ENCODE data around the gene TTC27. TPM values are rescaled to one million over a fixed set of nuclear protein-coding genes. Genes with fewer than 3 reads are reported as not detected.

Gene TTC27
- total RNA-seq, 2 experiments from 2014 or later = 25.3 to 27.7 TPM

DNA sequence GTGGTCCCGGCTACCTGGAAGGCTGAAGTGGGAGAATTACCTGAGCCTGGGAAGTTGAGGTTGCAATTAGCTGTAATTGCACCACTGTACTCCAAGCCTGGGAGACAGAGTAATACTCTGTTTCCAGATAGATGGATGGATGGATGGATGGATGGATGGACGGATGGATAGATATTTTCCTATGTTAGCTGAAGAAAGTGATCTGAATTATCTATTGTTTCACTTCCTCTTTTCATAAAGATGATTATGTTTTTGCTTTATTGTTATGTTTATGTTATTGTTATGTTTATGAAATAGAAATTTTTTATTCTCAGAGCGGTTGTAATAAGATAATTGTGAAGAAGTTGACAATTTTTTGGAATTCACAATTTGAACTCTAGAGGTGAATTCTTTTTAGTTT is 33.3 kb upstream of the TTC27 start:
- ChIA-PET CTCF (ENCODE audit: unreplicated experiment) (no interaction called here), POLR2A (interaction anchor here (0.6 kb wide), 1 partner anchor 558 kb away, joined by 4 read pairs; no protein-coding TSS in a partner anchor)
- TF ChIP-seq EZH2phosphoT487 (IDR thresholded peaks at IDR 0.05; ENCODE audit: borderline replicate concordance, low read depth, low read length) = no peak
- TF ChIP-seq, protein P1, sequence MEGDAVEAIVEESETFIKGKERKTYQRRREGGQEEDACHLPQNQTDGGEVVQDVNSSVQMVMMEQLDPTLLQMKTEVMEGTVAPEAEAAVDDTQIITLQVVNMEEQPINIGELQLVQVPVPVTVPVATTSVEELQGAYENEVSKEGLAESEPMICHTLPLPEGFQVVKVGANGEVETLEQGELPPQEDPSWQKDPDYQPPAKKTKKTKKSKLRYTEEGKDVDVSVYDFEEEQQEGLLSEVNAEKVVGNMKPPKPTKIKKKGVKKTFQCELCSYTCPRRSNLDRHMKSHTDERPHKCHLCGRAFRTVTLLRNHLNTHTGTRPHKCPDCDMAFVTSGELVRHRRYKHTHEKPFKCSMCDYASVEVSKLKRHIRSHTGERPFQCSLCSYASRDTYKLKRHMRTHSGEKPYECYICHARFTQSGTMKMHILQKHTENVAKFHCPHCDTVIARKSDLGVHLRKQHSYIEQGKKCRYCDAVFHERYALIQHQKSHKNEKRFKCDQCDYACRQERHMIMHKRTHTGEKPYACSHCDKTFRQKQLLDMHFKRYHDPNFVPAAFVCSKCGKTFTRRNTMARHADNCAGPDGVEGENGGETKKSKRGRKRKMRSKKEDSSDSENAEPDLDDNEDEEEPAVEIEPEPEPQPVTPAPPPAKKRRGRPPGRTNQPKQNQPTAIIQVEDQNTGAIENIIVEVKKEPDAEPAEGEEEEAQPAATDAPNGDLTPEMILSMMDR (conservative IDR thresholded peaks at IDR 0.05; ENCODE audit: low read length) = no peak
- no peak overlapping the region for H2AFZ ChIP-seq (ENCODE audit: low read length)
- H3K27ac ChIP-seq (ENCODE audit: low read depth, low read length, poor library complexity, severe bottlenecking) = no peak overlapping the region
- DNase-seq (ENCODE audit: low spot score) = no peak
- H3K4me3 ChIP-seq (ENCODE audit: low read depth, low read length, poor library complexity, severe bottlenecking) = no peak overlapping the region
- BruUV-seq (replicated peaks) = no TSS peak
- no peaks in the 10 kb centered on the region for H4K20me1 ChIP-seq (ENCODE audit: insufficient read depth, low read length)
- peaks cover 15% of the 10 kb centered on the region for H3K4me1 ChIP-seq (ENCODE audit: insufficient read depth, low read length, poor library complexity, severe bottlenecking)
- H3K36me3 ChIP-seq (ENCODE audit: insufficient read depth, low read length) = peaks cover 58% of the 10 kb centered on the region
- no peaks in the 10 kb centered on the region for H3K9me3 ChIP-seq (ENCODE audit: low read length)
- intact Hi-C loops (cut with micrococcal nuclease; ENCODE audit: unreplicated experiment) = no loop called here
- no peak overlapping the region for H3K4me2 ChIP-seq (ENCODE audit: low read length)
- no peaks in the 10 kb centered on the region for H3K9me2 ChIP-seq (ENCODE audit: insufficient read depth, low read length)
- no peaks in the 10 kb centered on the region for H3K79me2 ChIP-seq (ENCODE audit: insufficient read depth, low read depth, low read length)

DNA sequence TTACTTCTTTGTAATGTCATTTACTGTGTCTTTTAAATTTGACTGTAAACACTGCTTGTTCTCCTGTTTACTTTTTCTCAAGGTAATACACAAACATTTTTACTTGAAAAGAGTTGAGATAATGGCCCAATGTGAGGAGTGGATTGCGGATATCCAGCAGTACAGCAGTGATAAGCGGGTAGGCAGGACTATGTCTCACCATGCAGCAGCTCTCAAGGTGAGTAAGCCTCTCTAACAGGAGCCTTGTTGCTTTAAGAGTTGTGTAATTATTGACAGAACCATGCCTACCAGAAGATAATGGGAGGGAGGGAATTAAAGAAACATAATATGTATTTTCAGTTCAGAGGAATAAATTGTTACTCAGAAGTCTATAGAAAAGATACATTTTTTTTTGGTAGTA is 16.5 kb upstream of the TTC27 start:
- no peaks in the 10 kb centered on the region for H3K9me3 ChIP-seq (ENCODE audit: low read length)
- TF ChIP-seq, protein P1 (conservative IDR thresholded peaks at IDR 0.05; ENCODE audit: low read length) = no peak
- no peak for TF ChIP-seq EZH2phosphoT487 (IDR thresholded peaks at IDR 0.05; ENCODE audit: borderline replicate concordance, low read depth, low read length)
- H3K27ac ChIP-seq (ENCODE audit: low read depth, low read length, poor library complexity, severe bottlenecking) = no peak overlapping the region
- no peaks in the 10 kb centered on the region for H3K79me2 ChIP-seq (ENCODE audit: insufficient read depth, low read depth, low read length)
- intact Hi-C loops (cut with micrococcal nuclease; ENCODE audit: unreplicated experiment) = no loop called here
- H4K20me1 ChIP-seq (ENCODE audit: insufficient read depth, low read length) = no peaks in the 10 kb centered on the region
- H2AFZ ChIP-seq (ENCODE audit: low read length) = no peak overlapping the region
- CTCF ChIA-PET (ENCODE audit: unreplicated experiment) = no interaction called here
- peaks cover 87% of the 10 kb centered on the region for H3K36me3 ChIP-seq (ENCODE audit: insufficient read depth, low read length)
- POLR2A ChIA-PET = no interaction called here
- H3K9me2 ChIP-seq (ENCODE audit: insufficient read depth, low read length) = no peaks in the 10 kb centered on the region
- BruUV-seq (replicated peaks) = no TSS peak
- H3K4me2 ChIP-seq (ENCODE audit: low read length) = no peak overlapping the region
- no peak for DNase-seq (ENCODE audit: low spot score)
- no peak overlapping the region for H3K4me3 ChIP-seq (ENCODE audit: low read depth, low read length, poor library complexity, severe bottlenecking)
- H3K4me1 ChIP-seq (ENCODE audit: insufficient read depth, low read length, poor library complexity, severe bottlenecking) = no peaks in the 10 kb centered on the region

DNA sequence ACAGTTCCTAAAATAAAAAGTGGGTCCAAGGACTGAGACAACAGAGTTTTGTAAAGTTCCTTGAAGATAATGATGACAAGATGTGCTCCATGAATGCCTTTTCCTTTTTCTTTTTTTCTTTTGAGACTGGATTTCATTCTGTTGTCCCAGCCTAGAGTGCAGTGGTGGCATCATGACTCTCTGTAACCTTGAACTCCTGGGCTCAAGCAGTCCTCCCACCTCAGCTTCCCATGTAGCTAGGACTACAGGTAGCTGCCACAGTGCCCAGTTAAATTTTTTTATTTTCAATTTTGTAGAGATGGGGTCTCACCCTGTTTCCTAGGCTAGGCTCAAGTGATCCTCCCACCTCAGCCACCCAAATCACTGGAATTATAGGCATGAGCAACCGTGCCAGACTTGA is 16.1 kb upstream of the TTC27 start:
- Histone ChIP-seq H3K27ac (ENCODE audit: low read depth, low read length, poor library complexity, severe bottlenecking) (no peak overlapping the region), H3K4me1 (ENCODE audit: insufficient read depth, low read length, poor library complexity, severe bottlenecking) (no peaks in the 10 kb centered on the region), H3K79me2 (ENCODE audit: insufficient read depth, low read depth, low read length) (no peaks in the 10 kb centered on the region), H3K9me3 (ENCODE audit: low read length) (no peaks in the 10 kb centered on the region), H3K4me2 (ENCODE audit: low read length) (no peak overlapping the region), H3K9me2 (ENCODE audit: insufficient read depth, low read length) (no peaks in the 10 kb centered on the region), H4K20me1 (ENCODE audit: insufficient read depth, low read length) (no peaks in the 10 kb centered on the region), H2AFZ (ENCODE audit: low read length) (no peak overlapping the region), H3K4me3 (ENCODE audit: low read depth, low read length, poor library complexity, severe bottlenecking) (no peak overlapping the region), H3K36me3 (ENCODE audit: insufficient read depth, low read length) (peaks cover 87% of the 10 kb centered on the region)
- BruUV-seq (replicated peaks) = no TSS peak
- TF ChIP-seq EZH2phosphoT487 (IDR thresholded peaks at IDR 0.05; ENCODE audit: borderline replicate concordance, low read depth, low read length) = no peak
- TF ChIP-seq, protein P1 (conservative IDR thresholded peaks at IDR 0.05; ENCODE audit: low read length) = no peak
- intact Hi-C loops (cut with micrococcal nuclease; ENCODE audit: unreplicated experiment) = no loop called here
- ChIA-PET POLR2A (no interaction called here), CTCF (ENCODE audit: unreplicated experiment) (no interaction called here)
- DNase-seq (ENCODE audit: low spot score) = no peak

All from OCI-LY7 (cell line).